WTC11 (cell line): ENCODE measurements around the gene JMJD6. TPM values are rescaled to one million over a fixed set of nuclear protein-coding genes. Genes with fewer than 3 reads are reported as not detected.
A peak's percentile ranks its signal among the peaks of the same experiment; 100 is the strongest.

Experiments
- ATAC-seq: fragments of 200-7000 bp; cut with Tn5 transposase; 2 replicates; pipeline ENCODE4 v1.10.0; 2021; ENCODE audit warnings: mild to moderate bottlenecking, moderate library complexity
- CTCF ChIA-PET: fragments of 300-600 bp; sonication (Branson Sonifier 250); formaldehyde crosslinking; loops from one replicate; lab custom pipeline; 2021; ENCODE audit warnings: antibody characterized with exemption; lab: Charles Lee
- POLR2A ChIA-PET: fragments of 350-600 bp; sonication (Branson Sonifier 250); formaldehyde crosslinking; loops from one replicate; lab custom pipeline; 2021; ENCODE audit warnings: antibody characterized with exemption; lab: Charles Lee
- DNase-seq: peaks from one replicate; pipeline ENCODE4 v3.0.0; 2021; ENCODE audit warnings: low spot score
- H3K27ac Mint-ChIP-seq: 2 replicates; pipeline ENCODE4 v1.8.0; 2021; ENCODE audit warnings: mixed read lengths
- H3K27me3 Mint-ChIP-seq: 2 replicates; pipeline ENCODE4 v1.8.0; 2021; ENCODE audit warnings: low read depth, mild to moderate bottlenecking, moderate library complexity, mixed read lengths
- H3K36me3 Mint-ChIP-seq: 2 replicates; pipeline ENCODE4 v1.8.0; 2021; ENCODE audit warnings: mixed read lengths
- H3K4me1 Mint-ChIP-seq: 2 replicates; pipeline ENCODE4 v1.8.0; 2022; ENCODE audit warnings: mixed read lengths
- H3K4me3 Mint-ChIP-seq: 2 replicates; pipeline ENCODE4 v1.8.0; 2021; ENCODE audit warnings: mild to moderate bottlenecking, moderate library complexity, mixed read lengths
- H3K9me3 Mint-ChIP-seq: 2 replicates; pipeline ENCODE4 v1.8.0; 2021; ENCODE audit warnings: mixed read lengths
- CREB1 ChIP-seq: sonication (generic); formaldehyde crosslinking; IDR thresholded peaks from 2 replicates; pipeline ENCODE4 v1.8.0; 2023; ENCODE audit warnings: mild to moderate bottlenecking, missing genetic modification reagents
- EMX1 ChIP-seq: fragments of 250-450 bp; sonication (Bioruptor Pico); IDR thresholded peaks from 2 replicates; pipeline ENCODE4 v1.8.0; 2021; ENCODE audit warnings: mild to moderate bottlenecking
- ESRRA ChIP-seq: sonication (generic); formaldehyde crosslinking; IDR thresholded peaks from 2 replicates; pipeline ENCODE4 v1.8.1; 2022; ENCODE audit warnings: mild to moderate bottlenecking, missing genetic modification reagents, borderline replicate concordance
- GTF2I ChIP-seq: fragments of 250-450 bp; sonication (Bioruptor Pico); conservative IDR thresholded peaks from 2 replicates; pipeline ENCODE4 v1.4.0; 2021; ENCODE audit warnings: mild to moderate bottlenecking
- NFATC4 ChIP-seq: fragments of 250-450 bp; sonication (Bioruptor Pico); IDR thresholded peaks from 2 replicates; pipeline ENCODE4 v1.9.0; 2021; ENCODE audit warnings: mild to moderate bottlenecking
- NR3C1 ChIP-seq: sonication (generic); formaldehyde crosslinking; conservative IDR thresholded peaks from 2 replicates; pipeline ENCODE4 v1.8.1; 2023; ENCODE audit warnings: low read depth, mild to moderate bottlenecking, missing genetic modification reagents
- SMAD4 ChIP-seq: sonication (generic); formaldehyde crosslinking; IDR thresholded peaks from 2 replicates; pipeline ENCODE4 v1.8.0; 2022; ENCODE audit warnings: mild to moderate bottlenecking, missing genetic modification reagents
- SP1 ChIP-seq: sonication (generic); formaldehyde crosslinking; conservative IDR thresholded peaks from 2 replicates; pipeline ENCODE4 v1.8.1; 2022; ENCODE audit warnings: missing genetic modification reagents
- ZNF121 ChIP-seq: sonication (generic); formaldehyde crosslinking; IDR thresholded peaks from 2 replicates; pipeline ENCODE4 v1.8.0; 2023; ENCODE audit warnings: missing genetic modification reagents
- ZNF219 ChIP-seq: sonication (generic); formaldehyde crosslinking; IDR thresholded peaks from 2 replicates; pipeline ENCODE4 v1.8.0; 2023; ENCODE audit warnings: missing genetic modification reagents, mild to moderate bottlenecking, borderline replicate concordance
- ZNF423 ChIP-seq: fragments of 250-450 bp; sonication (Bioruptor Pico); IDR thresholded peaks from 2 replicates; pipeline ENCODE4 v2.1.2; 2022; ENCODE audit warnings: mild to moderate bottlenecking, moderate library complexity
- total RNA-seq: library from RNA; stranded (reverse); gene quantifications from 3 replicates; pipeline ENCODE4 v1.2.3, GENCODE V29; 2021
- TF ChIP-seq, protein P1 (sequence below): sonication (generic); formaldehyde crosslinking; IDR thresholded peaks from 2 replicates; pipeline ENCODE4 v1.8.0; 2022; ENCODE audit warnings: missing genetic modification reagents
- TF ChIP-seq, protein P2 (sequence below): sonication (generic); formaldehyde crosslinking; IDR thresholded peaks from 2 replicates; pipeline ENCODE4 v1.8.1; 2023; ENCODE audit warnings: mild to moderate bottlenecking, moderate library complexity, missing genetic modification reagents
- TF ChIP-seq, protein P3 (sequence below): sonication (generic); formaldehyde crosslinking; IDR thresholded peaks from 2 replicates; pipeline ENCODE4 v1.8.1; 2022; ENCODE audit warnings: low read depth, missing genetic modification reagents, borderline replicate concordance
- TF ChIP-seq, protein P4 (sequence below): sonication (generic); formaldehyde crosslinking; IDR thresholded peaks from 2 replicates; pipeline ENCODE4 v1.8.0; 2022; ENCODE audit warnings: mild to moderate bottlenecking, missing genetic modification reagents
- TF ChIP-seq, protein P5 (sequence below): sonication (generic); formaldehyde crosslinking; conservative IDR thresholded peaks from 2 replicates; pipeline ENCODE4 v1.8.1; 2023; ENCODE audit warnings: mild to moderate bottlenecking, low read depth, missing genetic modification reagents, moderate library complexity
- TF ChIP-seq, protein P6 (sequence below): fragments of 250-450 bp; sonication (Bioruptor Pico); IDR thresholded peaks from 2 replicates; pipeline ENCODE4 v1.9.0; 2021; ENCODE audit warnings: mild to moderate bottlenecking

The JMJD6 gene
- total RNA-seq, 1 experiment from 2014 or later: 21.6 TPM

DNA sequence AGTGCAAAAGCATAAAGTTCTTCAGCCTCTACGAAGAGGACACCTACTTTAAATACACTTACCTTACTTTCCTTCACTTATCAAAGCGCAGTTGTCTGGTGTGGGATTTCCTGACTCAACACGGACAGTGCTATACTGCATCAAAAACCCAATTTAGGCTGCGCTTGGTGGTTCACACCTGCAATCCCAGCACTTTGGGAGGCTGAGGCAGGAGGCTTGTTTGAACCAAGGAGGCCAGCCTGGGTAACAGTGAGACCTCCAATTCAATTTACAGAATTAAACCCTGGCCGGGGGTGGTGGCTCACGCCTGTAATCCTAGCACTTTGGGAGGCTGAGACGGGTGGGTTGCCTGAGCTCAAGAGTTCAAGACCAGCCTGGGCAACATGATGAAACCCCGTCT lies 4.1 kb downstream of the JMJD6 start (continued):
- TF ChIP-seq ZNF121 (CRISPR knock-in tag): no peak
- TF ChIP-seq SMAD4 (CRISPR knock-in tag): no peak
- TF ChIP-seq, protein P1, sequence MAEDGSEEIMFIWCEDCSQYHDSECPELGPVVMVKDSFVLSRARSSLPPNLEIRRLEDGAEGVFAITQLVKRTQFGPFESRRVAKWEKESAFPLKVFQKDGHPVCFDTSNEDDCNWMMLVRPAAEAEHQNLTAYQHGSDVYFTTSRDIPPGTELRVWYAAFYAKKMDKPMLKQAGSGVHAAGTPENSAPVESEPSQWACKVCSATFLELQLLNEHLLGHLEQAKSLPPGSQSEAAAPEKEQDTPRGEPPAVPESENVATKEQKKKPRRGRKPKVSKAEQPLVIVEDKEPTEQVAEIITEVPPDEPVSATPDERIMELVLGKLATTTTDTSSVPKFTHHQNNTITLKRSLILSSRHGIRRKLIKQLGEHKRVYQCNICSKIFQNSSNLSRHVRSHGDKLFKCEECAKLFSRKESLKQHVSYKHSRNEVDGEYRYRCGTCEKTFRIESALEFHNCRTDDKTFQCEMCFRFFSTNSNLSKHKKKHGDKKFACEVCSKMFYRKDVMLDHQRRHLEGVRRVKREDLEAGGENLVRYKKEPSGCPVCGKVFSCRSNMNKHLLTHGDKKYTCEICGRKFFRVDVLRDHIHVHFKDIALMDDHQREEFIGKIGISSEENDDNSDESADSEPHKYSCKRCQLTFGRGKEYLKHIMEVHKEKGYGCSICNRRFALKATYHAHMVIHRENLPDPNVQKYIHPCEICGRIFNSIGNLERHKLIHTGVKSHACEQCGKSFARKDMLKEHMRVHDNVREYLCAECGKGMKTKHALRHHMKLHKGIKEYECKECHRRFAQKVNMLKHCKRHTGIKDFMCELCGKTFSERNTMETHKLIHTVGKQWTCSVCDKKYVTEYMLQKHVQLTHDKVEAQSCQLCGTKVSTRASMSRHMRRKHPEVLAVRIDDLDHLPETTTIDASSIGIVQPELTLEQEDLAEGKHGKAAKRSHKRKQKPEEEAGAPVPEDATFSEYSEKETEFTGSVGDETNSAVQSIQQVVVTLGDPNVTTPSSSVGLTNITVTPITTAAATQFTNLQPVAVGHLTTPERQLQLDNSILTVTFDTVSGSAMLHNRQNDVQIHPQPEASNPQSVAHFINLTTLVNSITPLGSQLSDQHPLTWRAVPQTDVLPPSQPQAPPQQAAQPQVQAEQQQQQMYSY (CRISPR knock-in tag): no peak
- TF ChIP-seq, protein P2, sequence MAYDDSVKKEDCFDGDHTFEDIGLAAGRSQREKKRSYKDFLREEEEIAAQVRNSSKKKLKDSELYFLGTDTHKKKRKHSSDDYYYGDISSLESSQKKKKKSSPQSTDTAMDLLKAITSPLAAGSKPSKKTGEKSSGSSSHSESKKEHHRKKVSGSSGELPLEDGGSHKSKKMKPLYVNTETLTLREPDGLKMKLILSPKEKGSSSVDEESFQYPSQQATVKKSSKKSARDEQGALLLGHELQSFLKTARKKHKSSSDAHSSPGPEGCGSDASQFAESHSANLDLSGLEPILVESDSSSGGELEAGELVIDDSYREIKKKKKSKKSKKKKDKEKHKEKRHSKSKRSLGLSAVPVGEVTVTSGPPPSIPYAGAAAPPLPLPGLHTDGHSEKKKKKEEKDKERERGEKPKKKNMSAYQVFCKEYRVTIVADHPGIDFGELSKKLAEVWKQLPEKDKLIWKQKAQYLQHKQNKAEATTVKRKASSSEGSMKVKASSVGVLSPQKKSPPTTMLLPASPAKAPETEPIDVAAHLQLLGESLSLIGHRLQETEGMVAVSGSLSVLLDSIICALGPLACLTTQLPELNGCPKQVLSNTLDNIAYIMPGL (CRISPR knock-in tag): no peak
- no peak for TF ChIP-seq EMX1
- no peak for TF ChIP-seq SP1 (CRISPR knock-in tag)
- TF ChIP-seq, protein P3, sequence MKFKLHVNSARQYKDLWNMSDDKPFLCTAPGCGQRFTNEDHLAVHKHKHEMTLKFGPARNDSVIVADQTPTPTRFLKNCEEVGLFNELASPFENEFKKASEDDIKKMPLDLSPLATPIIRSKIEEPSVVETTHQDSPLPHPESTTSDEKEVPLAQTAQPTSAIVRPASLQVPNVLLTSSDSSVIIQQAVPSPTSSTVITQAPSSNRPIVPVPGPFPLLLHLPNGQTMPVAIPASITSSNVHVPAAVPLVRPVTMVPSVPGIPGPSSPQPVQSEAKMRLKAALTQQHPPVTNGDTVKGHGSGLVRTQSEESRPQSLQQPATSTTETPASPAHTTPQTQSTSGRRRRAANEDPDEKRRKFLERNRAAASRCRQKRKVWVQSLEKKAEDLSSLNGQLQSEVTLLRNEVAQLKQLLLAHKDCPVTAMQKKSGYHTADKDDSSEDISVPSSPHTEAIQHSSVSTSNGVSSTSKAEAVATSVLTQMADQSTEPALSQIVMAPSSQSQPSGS (CRISPR knock-in tag): no peak
- TF ChIP-seq NFATC4: no peak

DNA sequence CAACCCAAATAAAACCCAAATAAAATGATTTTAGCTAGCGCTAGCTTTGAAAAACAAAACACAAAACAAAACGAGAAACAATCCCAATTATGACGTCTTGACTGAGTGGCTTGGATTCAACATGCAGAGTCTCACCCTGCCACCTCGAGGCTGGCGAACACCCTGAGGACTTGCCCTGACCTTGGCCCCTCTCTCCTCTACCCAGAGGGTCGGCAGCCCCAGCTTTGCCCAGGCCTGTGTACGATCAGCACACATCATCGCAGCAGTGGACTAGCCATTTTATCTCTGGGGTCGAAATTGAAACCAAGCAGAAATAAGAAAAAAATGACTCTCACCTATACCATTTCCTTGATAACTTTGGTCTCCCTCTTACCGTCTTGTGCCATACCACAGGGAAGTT lies 4.9 kb downstream of the JMJD6 start:
- no peak for DNase-seq
- CTCF ChIA-PET: interaction anchor here (1.1 kb wide), 1 partner anchor 40 kb away, joined by 3 read pairs; no protein-coding TSS in a partner anchor
- POLR2A ChIA-PET: no interaction called here
- Mint-ChIP-seq H3K9me3 (no peaks in the 10 kb centered on the region), H3K27me3 (no peaks in the 10 kb centered on the region), H3K4me3 (no peak overlapping the region), H3K36me3 (peaks cover 56% of the 10 kb centered on the region), H3K27ac (0 out of 2 replicates have a peak overlapping the region, but pooled peaks have one; percentile 5)
- no peak for TF ChIP-seq ZNF423
- TF ChIP-seq, all 79 proteins: peak for 0
- peaks cover 8% of the 10 kb centered on the region for H3K4me1 Mint-ChIP-seq
- no peak for ATAC-seq

DNA sequence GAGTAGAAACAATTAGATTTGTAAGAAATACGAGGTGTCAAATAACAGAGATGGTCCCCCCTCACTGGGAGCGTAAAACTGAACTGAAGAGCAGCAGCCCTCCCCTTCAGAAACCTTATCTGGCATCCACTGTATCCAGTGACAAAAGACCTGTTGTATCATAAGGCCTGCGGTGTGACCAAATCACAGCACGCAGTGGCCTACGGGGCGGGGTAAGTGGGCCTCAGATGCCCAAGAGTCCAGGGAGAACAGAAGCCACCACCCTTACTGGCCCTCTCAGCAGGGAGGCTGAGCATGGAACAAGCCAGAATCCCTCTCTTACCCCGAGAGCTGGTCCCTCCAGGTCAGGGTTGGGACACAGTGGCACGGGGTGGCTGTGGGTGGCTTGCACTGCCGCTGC lies 5.5 kb downstream of the JMJD6 start:
- no peaks in the 10 kb centered on the region for H3K9me3 Mint-ChIP-seq
- H3K4me1 Mint-ChIP-seq: peaks cover 8% of the 10 kb centered on the region
- no peak for ATAC-seq
- no peak overlapping the region for H3K27ac Mint-ChIP-seq
- ChIA-PET POLR2A (no interaction called here), CTCF (interaction anchor here (1.1 kb wide), 1 partner anchor 40 kb away, joined by 3 read pairs; no protein-coding TSS in a partner anchor)
- peaks cover 61% of the 10 kb centered on the region for H3K36me3 Mint-ChIP-seq
- no peak overlapping the region for H3K4me3 Mint-ChIP-seq
- no peaks in the 10 kb centered on the region for H3K27me3 Mint-ChIP-seq
- DNase-seq: no peak
- TF ChIP-seq GTF2I (CRISPR knock-in tag) (no peak), ZNF423 (no peak), ZNF219 (CRISPR knock-in tag) (no peak), CREB1 (CRISPR knock-in tag) (no peak), ESRRA (CRISPR knock-in tag) (no peak), NR3C1 (CRISPR knock-in tag) (no peak)
- TF ChIP-seq, protein P4, sequence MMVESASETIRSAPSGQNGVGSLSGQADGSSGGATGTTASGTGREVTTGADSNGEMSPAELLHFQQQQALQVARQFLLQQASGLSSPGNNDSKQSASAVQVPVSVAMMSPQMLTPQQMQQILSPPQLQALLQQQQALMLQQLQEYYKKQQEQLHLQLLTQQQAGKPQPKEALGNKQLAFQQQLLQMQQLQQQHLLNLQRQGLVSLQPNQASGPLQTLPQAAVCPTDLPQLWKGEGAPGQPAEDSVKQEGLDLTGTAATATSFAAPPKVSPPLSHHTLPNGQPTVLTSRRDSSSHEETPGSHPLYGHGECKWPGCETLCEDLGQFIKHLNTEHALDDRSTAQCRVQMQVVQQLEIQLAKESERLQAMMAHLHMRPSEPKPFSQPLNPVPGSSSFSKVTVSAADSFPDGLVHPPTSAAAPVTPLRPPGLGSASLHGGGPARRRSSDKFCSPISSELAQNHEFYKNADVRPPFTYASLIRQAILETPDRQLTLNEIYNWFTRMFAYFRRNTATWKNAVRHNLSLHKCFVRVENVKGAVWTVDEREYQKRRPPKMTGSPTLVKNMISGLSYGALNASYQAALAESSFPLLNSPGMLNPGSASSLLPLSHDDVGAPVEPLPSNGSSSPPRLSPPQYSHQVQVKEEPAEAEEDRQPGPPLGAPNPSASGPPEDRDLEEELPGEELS (CRISPR knock-in tag): no peak
- TF ChIP-seq, protein P5, sequence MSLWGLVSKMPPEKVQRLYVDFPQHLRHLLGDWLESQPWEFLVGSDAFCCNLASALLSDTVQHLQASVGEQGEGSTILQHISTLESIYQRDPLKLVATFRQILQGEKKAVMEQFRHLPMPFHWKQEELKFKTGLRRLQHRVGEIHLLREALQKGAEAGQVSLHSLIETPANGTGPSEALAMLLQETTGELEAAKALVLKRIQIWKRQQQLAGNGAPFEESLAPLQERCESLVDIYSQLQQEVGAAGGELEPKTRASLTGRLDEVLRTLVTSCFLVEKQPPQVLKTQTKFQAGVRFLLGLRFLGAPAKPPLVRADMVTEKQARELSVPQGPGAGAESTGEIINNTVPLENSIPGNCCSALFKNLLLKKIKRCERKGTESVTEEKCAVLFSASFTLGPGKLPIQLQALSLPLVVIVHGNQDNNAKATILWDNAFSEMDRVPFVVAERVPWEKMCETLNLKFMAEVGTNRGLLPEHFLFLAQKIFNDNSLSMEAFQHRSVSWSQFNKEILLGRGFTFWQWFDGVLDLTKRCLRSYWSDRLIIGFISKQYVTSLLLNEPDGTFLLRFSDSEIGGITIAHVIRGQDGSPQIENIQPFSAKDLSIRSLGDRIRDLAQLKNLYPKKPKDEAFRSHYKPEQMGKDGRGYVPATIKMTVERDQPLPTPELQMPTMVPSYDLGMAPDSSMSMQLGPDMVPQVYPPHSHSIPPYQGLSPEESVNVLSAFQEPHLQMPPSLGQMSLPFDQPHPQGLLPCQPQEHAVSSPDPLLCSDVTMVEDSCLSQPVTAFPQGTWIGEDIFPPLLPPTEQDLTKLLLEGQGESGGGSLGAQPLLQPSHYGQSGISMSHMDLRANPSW (CRISPR knock-in tag): no peak
- TF ChIP-seq, protein P3 (CRISPR knock-in tag): no peak
- TF ChIP-seq, protein P6, sequence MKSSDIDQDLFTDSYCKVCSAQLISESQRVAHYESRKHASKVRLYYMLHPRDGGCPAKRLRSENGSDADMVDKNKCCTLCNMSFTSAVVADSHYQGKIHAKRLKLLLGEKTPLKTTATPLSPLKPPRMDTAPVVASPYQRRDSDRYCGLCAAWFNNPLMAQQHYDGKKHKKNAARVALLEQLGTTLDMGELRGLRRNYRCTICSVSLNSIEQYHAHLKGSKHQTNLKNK (CRISPR knock-in tag): no peak
